Activated gamma-delta T cell treated with Interleukin-2 at 50 U/mL for 16 hours (primary cell): ENCODE data around the gene DUSP10.

ENCODE experiments used
- DNase-seq: peaks from one replicate; pipeline ENCODE4 v3.0.0-alpha.2; 2020

Gene DUSP10

GRCh38 chr1:221690858-221691257, 51.0 kb downstream of the DUSP10 start:
- no peak for DNase-seq

DNA sequence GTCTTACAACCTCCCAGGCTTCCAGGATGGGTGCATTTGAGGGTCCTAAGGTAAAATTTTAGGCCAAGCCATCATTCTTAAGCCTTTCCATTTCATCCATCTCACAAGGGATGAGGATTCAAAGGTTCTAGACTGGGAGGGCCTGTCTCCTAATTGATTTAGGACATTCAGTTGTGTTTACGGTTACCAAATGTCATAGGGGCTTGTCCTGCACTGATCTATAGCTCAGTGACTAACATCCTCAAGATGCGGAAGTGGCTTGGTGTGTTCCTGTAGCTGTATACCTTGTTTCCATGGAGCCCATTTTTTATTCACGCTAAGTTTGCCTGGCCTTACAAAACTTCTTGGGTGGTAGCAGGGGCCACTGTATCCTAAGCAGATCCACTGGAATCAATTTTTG, 52.8 kb downstream of the DUSP10 start:
- DNase-seq = no peak

- DNase-seq = no peak
Observed at GRCh38 chr1:221688488-221688843, 53.4 kb downstream of the DUSP10 start.

DNA sequence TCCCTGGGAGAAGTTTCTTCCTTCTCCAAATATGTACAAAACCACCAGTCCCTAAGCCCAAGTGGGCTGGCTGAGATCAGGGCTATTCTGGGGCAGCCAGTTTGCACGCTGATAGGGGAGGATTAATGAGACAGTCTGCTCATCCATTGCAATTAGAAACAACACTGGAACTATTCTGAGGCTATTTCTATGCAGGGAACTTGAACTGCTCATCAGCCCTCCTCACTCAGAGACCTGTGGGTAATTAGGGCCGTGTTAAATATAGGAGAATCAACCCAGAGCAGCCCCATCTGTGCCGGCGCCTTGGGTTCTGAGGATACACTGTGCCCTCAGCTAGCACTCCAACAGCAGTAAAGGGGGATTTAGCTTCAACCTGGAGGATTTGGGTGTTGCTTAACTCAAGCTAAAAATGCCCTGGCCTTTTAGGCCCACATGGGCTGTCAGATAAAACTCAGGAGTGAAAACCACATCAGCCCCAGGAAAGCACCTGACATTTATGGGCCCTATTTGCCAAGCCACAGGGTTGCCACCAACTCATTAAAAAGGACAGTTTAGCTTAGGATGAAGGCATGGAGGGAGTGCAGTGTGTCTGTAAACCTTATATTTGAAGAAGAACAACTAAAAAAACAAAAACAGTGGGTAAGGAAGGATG, 53.9 kb downstream of the DUSP10 start:
- DNase-seq = no peak

- DNase-seq = no peak
Observed at GRCh38 chr1:221683681-221684080, 58.2 kb downstream of the DUSP10 start.

- DNase-seq = no peak
Observed at GRCh38 chr1:221680085-221680484, 61.8 kb downstream of the DUSP10 start.

GRCh38 chr1:221678014-221678413, 63.9 kb downstream of the DUSP10 start:
- no peak for DNase-seq

GRCh38 chr1:221675880-221676800, 65.7 kb downstream of the DUSP10 start:
- no peak for DNase-seq

DNA sequence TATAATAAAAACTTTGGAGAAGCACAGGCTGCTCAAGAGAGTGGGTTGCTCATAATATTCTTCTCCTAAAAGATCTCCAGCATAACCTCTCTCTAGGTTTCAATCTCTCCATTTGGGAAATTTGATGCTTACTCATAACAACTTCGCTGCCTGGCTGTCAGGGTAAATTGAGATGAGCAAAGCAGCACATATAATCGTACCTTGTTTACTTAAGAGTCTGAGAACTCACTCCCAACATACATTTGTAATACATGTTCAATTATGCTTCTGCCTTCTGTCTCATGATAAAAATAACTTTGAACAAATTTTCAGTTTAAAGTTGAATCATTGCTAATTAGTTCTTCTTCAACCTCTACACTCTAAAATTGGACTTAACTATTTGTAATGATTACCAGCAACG, 68.9 kb downstream of the DUSP10 start:
- no peak for DNase-seq

GRCh38 chr1:221672239-221672645, 69.6 kb downstream of the DUSP10 start:
- no peak for DNase-seq

DNA sequence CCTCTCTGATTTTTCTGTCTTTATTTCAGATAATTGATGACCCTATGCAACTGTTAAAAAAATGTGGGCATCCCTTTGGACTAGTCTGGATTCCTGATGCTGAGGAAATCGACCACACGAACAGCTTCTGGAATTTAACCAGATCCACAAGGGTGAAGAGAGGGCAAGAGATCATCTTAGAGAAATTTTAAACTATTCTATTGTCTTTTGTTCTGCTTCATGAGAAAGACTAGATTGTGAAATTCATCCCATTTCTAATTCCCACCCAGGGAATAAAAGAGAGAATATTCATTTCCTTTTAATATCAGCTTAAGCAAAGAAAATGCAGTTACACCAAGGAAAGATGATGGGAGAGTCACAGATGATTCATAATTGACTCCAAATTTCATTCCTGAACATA, 71.8 kb downstream of the DUSP10 start:
- no peak for DNase-seq

DNA sequence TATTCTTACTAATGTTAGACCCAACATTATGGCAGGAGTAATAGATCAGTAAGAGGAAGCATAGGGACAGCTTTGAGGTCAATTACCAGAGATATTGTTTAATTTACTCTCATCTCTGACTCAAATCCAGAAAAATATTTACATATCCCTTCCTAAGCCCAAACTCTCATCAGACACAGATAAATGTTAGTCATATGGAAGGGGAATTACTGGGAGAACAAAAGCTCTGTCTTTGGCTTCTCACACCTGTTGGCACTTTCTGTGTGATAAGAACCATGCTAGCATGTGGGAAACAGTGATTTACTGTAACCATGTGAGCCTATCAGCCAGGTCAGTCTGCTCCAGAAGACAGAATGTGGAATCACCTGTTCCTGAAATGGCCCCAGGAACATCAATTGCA, 72.4 kb downstream of the DUSP10 start:
- DNase-seq = no peak

- no peak for DNase-seq
Observed at GRCh38 chr1:221667504-221667903, 74.4 kb downstream of the DUSP10 start.

- DNase-seq = no peak
Observed at GRCh38 chr1:221664253-221664652, 77.6 kb downstream of the DUSP10 start.

- no peak for DNase-seq
Observed at GRCh38 chr1:221663321-221663720, 78.6 kb downstream of the DUSP10 start.

DNA sequence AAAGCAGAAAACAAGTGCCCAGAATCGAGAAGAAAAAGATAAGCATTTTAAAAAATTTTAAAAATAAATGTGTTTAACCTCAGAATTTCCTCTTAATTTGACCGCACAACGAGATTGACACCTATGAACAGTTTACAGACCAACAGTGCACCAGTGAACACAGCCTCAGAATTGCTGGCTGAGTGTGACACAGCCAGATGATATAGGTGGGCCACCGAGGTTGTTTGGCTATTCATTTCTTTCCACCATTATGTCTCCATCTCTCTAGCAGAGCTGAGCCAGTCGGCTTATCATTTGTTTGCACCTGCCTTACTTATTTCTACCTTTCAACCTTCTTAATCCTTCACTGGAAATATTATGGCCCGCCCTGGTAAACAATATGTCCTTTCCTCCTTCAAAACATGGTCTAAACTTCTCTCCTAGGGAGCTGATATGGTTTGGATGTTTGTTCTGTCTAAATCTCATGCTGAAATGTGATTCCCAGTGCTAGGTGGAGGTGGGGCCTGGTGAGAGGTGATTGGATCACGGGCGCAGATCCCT, 86.1 kb downstream of the DUSP10 start:
- no peak for DNase-seq
